GM21723 (cell line): ENCODE data around the gene ABHD8.

Experiments used
- ATAC-seq: cut with Tn5 transposase; IDR thresholded peaks from one replicate; pipeline ENCODE4 v1.9.1; 2021; ENCODE audit warnings: mild to moderate bottlenecking, moderate library complexity; ENCODE audit not compliant: unreplicated experiment

The ABHD8 gene

GRCh38 chr19:17321655-17322489 lies 18.6 kb upstream of the ABHD8 start:
- no peak for ATAC-seq

DNA sequence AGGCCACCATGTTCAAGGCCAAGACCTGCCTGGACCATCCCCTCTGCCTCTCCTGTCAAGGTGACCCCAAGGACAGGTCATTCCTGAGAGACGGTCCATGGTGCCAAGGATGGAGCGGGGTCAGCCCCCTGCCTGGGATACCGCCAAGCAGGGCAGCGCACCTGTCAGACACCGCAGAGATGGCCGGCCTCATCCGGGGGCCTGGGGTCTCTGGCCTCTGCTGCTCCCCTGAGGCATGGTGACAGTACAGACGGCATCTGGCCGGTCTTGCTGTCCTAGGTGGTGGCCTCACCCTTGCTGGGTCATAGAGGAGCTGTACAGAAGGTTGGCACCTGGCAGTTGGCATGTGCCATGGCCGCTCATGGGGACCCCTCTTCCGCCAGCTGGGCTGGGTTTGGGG lies 17.2 kb upstream of the ABHD8 start:
- ATAC-seq: no peak

DNA sequence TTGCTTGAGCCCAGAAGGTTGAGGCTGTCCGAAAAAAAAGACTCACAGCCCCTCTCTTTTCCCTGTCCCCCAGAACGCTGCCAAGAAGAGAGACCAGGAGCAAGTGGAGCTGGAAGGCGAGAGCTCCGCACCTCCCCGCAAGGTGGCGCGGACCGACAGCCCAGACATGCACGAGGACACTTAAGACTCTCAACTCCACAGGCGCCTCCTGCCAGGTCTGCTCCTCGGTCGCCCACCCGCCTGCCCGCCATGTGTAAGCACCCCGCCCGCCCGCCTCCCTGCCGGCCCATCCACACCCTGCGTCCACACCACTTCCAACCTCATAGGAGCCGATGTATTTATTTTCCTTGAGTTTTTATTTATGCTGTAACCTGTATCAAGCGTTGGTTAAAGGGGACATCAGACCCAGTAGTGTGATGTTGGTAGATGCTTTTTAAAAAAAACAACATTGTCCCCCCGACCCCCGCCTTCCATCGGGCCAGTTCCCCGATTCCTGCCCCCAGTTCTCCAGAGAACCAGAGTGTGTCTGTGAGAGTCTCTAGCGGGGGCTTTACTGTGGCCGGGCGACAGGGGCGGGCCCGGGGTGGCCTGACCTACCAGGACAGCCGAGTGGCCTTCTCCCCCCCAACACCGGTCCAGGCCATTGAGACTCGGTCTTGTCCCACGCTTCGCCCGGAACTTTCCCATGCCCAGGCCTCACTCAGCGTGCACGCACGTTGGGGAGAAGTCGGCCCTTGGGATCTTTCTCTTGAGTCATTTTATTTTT lies 16.4 kb upstream of the ABHD8 start:
- no peak for ATAC-seq

GRCh38 chr19:17318966-17319365 lies 15.7 kb upstream of the ABHD8 start:
- no peak for ATAC-seq

DNA sequence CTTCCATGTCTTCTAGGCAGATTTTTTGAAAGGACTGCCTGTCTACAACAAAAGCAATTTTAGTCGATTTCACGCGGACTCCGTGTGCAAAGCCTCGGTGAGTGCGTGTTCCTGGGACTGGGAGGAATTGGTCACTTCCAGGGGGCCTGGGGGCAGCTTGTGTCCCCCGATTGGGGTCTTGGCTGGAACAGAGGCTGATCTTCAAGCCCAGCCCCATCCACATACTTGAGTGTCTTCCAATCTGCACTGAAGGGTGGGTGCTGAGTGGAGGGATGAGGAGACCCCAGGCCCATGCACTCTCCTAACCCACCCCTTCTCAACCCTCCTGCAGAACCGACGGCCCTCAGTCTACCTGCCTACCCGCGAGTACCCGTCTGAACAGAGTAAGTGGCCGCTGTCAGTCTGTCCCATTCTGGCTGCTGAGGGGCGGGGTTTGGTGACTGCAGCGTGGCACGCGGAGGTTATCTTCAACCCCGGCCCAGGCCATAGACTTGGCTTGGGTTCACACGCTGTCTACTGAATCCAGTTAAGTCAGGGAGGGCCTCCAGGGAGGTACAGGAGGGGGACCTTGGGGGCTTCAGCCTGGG lies 10.9 kb upstream of the ABHD8 start:
- ATAC-seq: no peak

DNA sequence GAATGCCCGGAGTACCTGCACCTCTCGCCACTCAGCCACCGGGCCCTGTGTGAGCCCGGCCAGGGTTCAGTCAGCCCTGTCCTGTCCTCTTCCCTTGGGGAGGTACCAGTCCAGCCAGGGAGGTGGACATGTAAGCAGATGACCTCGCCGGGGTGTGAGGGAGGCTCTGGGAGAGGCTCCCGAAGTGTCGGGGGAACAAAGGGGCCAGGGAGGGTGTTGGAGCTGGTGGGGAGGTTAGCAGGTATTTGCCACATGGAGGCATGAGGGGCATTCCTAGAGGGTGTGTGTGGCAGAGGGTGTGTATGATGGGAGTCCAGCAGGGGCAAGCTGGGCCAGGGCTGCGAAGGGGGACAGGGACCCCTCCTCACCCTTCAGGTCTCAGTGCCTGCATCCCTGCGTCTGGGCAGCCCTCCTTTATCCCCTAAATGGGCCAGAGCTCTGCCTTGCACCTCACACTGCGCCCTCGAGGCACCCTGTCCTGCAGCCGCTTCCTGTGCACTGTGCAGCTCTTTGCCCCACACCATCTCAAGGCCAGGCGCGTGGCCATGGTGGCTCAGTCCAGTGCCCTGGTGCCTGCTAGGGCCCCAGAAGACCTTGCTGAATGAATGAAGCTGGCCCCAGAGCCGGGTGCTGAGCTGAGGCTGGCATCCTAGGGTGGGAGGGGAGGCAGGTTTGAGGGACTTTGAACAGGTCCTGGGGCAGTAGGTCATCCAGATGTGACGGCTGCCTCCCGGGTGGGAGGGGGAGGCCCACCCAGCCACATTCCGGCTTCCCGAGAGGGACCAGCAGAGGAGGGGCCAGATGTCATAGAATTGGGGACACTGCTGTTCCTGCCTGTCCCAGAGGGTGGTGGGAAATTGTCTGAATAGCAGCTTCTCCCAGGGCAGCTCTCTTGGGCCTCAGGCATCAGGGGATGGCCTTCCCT lies 9.2 kb upstream of the ABHD8 start:
- no peak for ATAC-seq

GRCh38 chr19:17311455-17312188 lies 8.4 kb upstream of the ABHD8 start:
- ATAC-seq: no peak

- ATAC-seq: no peak
Observed at GRCh38 chr19:17309965-17310461, 6.8 kb upstream of the ABHD8 start.

DNA sequence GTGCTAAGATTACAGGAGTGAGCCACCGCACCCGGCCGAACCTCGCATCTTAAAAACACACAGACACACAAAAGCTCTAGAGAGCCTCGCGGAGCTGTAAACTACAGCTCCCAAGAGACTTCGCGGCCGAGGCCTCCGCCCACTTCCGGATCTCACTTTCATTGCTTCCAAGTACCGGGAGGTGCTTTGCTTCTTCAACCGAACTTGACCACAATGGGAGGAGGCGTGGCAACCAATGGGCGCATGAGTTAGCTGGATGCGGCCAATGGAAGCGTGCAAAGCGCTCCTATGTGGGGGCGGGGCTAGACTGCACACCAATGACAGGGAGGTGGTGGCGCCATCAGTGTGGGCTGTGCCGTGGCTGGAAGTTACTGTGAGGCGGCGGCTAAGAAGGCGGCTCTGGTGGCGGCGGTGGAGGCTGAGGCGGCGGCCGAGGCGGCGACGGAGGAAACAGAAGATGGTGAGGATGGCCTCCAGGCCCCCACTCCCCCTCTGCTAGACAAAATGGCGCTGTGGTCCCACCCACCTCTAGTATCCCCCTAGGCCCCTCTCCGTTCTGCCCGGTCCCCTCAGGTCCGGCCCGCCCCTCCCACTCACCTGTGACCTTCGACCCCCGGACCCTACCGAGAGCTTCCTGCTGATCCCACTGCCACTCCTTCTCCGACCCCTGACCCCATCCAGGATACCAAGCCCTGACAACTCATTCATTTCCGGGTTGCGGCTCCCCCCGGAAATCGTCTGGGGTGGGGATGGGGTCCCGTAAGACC lies 6.2 kb upstream of the ABHD8 start, which contains the start of gene DDA1:
Gene DDA1 (plus strand): TSS at position 366 of the 767 bp plus-strand sequence. CDS start 92 bp downstream, at position 458.
- peak; percentile 52 for ATAC-seq

GRCh38 chr19:17307876-17308377 lies 4.7 kb upstream of the ABHD8 start:
- no peak for ATAC-seq

DNA sequence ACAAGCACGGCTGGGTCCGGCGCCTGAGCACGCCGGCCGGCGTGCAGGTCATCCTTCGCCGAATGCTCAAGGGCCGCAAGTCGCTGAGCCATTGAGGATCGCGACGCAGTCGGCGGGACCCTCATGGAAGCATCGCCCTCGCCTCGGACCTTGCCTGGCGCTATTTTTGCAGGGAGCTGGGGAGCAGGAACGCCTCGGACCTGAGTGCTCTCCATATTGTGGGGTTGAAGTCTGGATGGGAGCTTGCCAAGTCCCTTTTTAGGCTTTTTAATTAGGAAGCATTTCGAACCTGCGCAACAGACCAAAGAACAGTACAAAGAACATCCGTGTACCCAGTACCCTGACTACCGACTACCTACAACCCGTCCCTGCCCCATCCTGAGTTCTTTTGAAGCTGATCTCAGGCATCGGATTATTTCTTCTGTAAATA lies 3.1 kb upstream of the ABHD8 start:
- ATAC-seq: no peak

GRCh38 chr19:17305517-17306284 lies 2.5 kb upstream of the ABHD8 start, which contains the start of gene MRPL34:
Gene MRPL34 (plus strand): TSS chr19:17305872. CDS start chr19:17305893, 21 bp downstream.
- peak; percentile 56 for ATAC-seq

- no peak for ATAC-seq
Observed at GRCh38 chr19:17305216-17305516, 1.9 kb upstream of the ABHD8 start.

GRCh38 chr19:17304386-17305215 lies 1.4 kb upstream of the ABHD8 start:
- ATAC-seq: no peak

DNA sequence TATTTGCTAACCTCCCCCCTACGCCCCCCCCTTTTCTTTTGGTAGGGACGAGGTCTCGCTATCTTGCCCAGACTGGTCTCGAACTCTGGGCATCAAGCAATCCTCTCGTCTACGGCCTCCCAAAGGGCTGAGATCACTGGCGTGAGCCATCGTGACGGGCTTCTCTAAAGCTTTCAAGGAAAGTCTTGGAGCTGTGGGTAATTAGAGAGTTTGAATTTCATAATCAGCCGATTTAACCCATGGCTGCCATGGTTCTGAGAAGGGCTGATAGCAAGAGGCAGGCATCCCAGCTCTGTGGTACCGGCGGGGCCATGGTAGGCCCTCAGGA lies 679 bp upstream of the ABHD8 start:
- ATAC-seq: no peak

DNA sequence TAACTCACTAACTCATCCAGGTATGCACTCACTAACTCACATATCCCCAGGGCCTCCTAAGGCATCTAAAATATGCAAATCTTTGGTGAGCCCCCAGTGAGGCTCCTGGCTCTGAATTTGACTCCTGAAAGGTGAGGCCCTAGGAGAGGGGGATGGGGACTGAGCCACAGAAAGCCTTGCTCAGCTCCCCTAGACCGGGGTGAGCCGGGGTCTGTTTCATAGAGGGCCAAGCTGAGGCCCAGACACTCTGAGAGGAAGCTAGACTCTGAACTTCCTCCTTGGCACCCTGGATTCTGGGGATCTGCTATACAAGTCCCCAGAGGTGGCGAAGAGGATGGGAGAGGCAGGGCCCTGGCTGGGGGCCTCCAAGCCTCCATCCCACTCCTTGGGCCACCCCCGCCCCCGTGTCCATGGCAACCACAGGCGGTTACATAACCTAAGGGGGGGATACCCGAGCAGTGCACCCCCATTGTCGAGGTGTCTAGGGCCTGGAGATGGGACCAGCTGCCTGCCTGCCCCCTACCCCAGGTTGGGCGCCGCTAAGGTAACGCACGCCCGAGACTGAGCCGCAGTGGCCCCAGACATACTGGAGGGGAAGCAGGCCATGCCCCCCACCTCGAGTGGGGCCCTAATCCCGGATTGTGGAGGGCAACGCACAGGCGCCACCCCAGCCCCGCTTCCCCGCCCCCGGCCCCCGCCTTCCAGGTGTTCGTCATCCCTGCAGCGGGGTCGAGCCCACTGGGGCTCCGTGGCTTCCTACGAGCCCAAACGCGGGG lies 646 bp downstream of the ABHD8 start:
- no peak for ATAC-seq
